DMS153 treated with DMSO at 0.1 percent for 48 hours (cell line): ENCODE results near the gene TSPEAR.
A peak's percentile ranks its signal among the peaks of the same experiment; 100 is the strongest.
"Not testable (repeated sequence)": the region's sequence is repeated elsewhere in the genome, so short reads cannot be mapped to it uniquely, and the experiment has no call there.

Source experiments
- DNase-seq: peaks from one replicate; lab custom pipeline; 2025; ENCODE audit not compliant: unreplicated experiment; lab: John Stamatoyannopoulos, UW

Gene TSPEAR

GRCh38 chr21:44703731-44704635 is 7.4 kb downstream of the TSPEAR start:
- DNase-seq: no peak

GRCh38 chr21:44702973-44703730 is 8.2 kb downstream of the TSPEAR start:
- DNase-seq: peak; percentile 72

GRCh38 chr21:44702111-44702972 is 9.0 kb downstream of the TSPEAR start:
- no peak for DNase-seq

DNA sequence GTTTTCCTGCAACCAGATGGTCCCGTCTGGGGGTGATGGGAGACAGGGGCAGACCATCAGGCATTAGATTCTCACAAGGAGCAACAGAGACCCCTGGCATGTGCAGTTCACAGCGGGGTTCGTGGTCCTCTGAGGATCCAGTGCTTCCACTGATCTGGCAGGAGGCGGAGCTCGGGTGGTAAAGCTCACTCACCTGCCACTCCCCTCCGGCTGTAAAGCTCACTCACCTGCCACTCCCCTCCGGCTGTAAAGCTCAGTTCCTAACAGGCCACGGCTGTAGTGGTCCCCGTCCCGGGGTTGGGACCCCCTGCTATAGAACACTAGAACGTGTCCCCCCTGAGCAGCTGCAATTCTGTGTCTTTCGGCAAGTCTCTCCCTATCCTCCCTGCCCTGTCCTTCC is 9.8 kb downstream of the TSPEAR start:
- no peak for DNase-seq

GRCh38 chr21:44701023-44701400 is 10.4 kb downstream of the TSPEAR start:
- DNase-seq: no peak

- no peak for DNase-seq
Measured at GRCh38 chr21:44700101-44701022, 11.0 kb downstream of the TSPEAR start.

GRCh38 chr21:44699502-44700001 is 11.8 kb downstream of the TSPEAR start:
- no peak for DNase-seq

DNA sequence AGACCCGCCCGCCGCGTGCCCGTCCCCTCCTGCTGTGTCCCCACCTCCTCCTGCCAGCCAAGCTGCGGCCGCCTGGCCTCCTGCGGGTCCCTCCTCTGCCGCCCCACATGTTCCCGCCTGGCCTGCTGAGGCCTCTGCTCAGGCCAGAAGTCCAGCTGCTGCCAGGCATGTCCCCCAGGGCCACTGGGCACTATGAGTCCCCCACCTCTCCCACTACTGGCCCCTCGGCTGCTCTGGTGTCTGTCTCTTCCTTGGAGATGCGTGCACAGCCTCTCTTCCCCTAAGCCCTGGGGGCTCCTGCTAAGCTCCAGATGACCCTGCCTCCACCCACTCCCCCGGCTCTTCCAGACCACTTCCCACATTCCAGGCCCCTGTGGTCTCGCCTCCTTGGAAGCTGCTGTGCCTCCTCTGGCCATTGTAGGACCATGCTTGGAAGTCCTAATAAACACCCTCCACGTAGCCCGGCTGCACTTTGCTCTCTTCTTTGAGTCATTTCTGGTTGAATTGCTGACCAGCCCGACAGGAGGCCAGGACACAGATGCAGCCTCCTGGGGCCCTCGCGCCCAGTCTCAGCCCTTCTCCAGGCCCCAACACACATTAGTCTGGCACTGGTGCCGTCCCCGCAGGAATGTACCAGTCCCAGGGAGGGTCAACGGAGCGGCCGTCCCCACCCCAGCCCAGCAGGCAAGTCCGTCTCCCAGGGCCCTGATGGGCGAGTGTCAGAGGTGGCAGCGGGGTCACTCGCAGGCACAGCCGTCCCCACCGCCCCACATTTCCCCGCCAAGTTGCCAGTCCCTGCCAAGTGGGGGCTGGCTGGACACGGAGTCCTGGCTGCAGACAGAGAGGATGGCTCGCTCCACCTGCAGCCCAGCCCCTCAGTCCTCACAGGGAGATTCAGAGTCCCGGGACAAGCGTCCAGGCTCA is 13.3 kb downstream of the TSPEAR start:
- no peak for DNase-seq

GRCh38 chr21:44697172-44697810 is 14.1 kb downstream of the TSPEAR start, which contains the start of gene KRTAP10-12:
Gene KRTAP10-12 (plus strand): TSS chr21:44697172. CDS start chr21:44697202, 30 bp downstream.
- not testable (repeated sequence) for DNase-seq

- DNase-seq: no peak
Measured at GRCh38 chr21:44696572-44696971, 14.8 kb downstream of the TSPEAR start.

DNA sequence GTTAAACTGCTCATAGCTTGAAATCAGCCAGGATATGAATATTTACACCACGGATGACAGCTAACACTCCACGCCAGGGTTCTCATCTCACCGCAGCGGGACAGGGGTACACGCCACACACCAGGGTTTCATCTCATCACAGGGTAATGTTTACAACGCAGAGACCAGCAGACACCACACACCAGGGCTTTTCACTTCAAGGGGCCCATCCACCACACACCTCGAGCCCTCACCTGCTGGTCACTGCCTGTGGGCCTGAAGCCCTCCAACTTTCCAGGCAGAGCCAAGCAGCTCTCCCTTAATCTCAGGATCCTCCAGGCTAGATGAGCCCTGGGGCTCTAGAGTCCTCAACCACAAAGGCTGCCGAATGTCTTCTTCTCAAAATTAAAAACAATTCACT is 15.7 kb downstream of the TSPEAR start:
- DNase-seq: no peak

- no peak for DNase-seq
Measured at GRCh38 chr21:44695184-44695583, 16.2 kb downstream of the TSPEAR start.

DNA sequence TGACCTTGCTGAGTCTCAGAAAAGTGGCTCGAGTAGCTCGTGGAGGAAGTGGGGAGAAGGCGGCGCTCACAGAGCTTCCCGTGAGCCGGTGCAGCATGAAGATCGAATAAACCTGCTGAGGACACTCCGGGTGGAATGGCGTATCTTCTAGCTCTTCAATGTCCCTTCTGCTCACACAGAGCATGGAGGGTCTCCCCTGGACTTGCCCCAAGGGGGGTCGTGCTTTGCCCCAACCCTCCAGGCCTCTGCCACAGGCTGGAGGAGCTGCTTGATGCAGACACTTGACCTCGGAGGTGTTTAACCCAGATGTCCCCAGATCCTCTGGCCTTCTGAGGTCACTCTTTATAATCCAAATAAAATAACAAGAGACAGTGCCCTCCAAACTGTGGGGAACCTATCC is 16.6 kb downstream of the TSPEAR start:
- no peak for DNase-seq

- no peak for DNase-seq
Measured at GRCh38 chr21:44692798-44693512, 18.4 kb downstream of the TSPEAR start.

DNA sequence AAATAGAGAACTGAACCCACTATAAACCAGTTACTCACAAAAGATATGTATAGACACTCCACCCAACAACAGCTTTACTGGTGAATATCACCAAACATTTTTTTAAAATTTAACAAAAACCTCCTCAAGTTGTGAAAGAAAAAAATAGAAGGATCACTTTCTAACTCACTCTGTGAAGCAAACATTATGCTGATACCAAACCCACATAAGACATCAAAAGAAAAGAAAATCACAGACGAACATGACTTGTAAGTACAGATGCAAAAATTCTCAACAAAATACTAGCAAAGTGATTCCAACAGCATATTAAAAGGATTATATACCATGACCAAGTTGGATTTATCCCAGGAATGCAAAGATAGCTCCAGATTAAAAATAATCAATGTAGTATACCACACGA is 19.7 kb downstream of the TSPEAR start:
- DNase-seq: no peak

GRCh38 chr21:44689740-44690139 is 21.6 kb downstream of the TSPEAR start:
- DNase-seq: not testable (repeated sequence)

DNA sequence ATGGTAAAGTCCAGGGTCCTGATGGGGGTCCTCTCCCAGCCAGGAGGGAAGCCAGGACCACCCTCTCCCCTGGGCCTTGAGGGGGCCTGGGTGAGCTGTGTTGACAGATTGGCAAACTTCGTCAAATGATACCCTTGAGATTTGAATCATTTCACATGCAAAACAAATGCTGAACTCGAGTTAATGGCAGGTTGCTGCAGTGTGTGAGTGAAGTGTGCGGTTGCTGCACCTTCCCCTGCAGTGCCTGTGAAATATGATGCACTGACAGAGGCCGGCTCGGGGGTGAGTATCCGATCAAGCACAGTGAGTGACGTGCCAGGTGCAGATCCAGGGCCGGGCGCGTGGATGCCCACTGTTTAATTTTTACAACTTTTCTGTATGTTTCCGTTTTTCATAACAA is 23.7 kb downstream of the TSPEAR start:
- peak; percentile 6 for DNase-seq
